ENCODE results near the gene FNBP1L. TPM values are rescaled to one million over a fixed set of nuclear protein-coding genes. Genes with fewer than 3 reads are reported as not detected.

FNBP1L gene
- total and polyA plus RNA-seq, 2 of the 8 experiments (the other 6 are each of a cell fraction or from before 2014, with no cell fraction given) = 48.9 to 95.9 TPM

- TF ChIP-seq RFX5 (IDR thresholded peaks at IDR 0.05; ENCODE audit: borderline replicate concordance, low read depth, low read length) (no peak), BACH1 (IDR thresholded peaks at IDR 0.05; ENCODE audit: low read length) (no peak), ATF3 (IDR thresholded peaks at IDR 0.05; ENCODE audit: insufficient read depth, low read depth, low read length) (no peak), TEAD4 (IDR thresholded peaks at IDR 0.05; ENCODE audit: low read depth, low read length) (peak; percentile 15; the same call in 1 of the 2 replicates), EZH2 (IDR thresholded peaks at IDR 0.05; ENCODE audit: low read depth, low read length, severe bottlenecking) (no peak), CBX5 (IDR thresholded peaks at IDR 0.05; ENCODE audit: low read depth, low read length) (no peak), POLR2A (IDR thresholded peaks at IDR 0.05; ENCODE audit: control extremely low read depth in 1 of 2, low read depth in 2 of 2, low read length in 2 of 2) (peak; percentile 74 to 75; a peak in 1 of 3 replicates), JUN (IDR thresholded peaks at IDR 0.05; ENCODE audit: low read depth, low read length) (no peak), SRF (IDR thresholded peaks at IDR 0.05; ENCODE audit: low read depth, low read length) (no peak), CTBP2 (IDR thresholded peaks at IDR 0.05; ENCODE audit: borderline replicate concordance, insufficient read depth, insufficient read length, low read length) (no peak), TBP (IDR thresholded peaks at IDR 0.05; ENCODE audit: low read depth, low read length) (peak; percentile 69), SP4 (IDR thresholded peaks at IDR 0.05; ENCODE audit: low read length) (no peak), SIRT6 (IDR thresholded peaks at IDR 0.05; ENCODE audit: low read length) (no peak), TAF1 (IDR thresholded peaks at IDR 0.05; ENCODE audit: low read depth, low read length) (peak; percentile 81), SIX5 (IDR thresholded peaks at IDR 0.05; ENCODE audit: low read depth, low read length) (no peak), CBX8 (IDR thresholded peaks at IDR 0.05; ENCODE audit: borderline replicate concordance, low read depth, low read length) (no peak), KDM5A (IDR thresholded peaks at IDR 0.05; ENCODE audit: low read length) (no peak), SP1 (IDR thresholded peaks at IDR 0.05; ENCODE audit: low read depth, low read length) (no peak)
These were observed at the start of gene FNBP1L (continued) for GRCh38 chr1:93447481-93448291.

Data from H1 (cell line).